Gastroesophageal sphincter (tissue), 4 donors: ENCODE results near the gene SNAPC1. TPM values are rescaled to one million over a fixed set of nuclear protein-coding genes. Genes with fewer than 3 reads are reported as not detected.
A peak's percentile ranks its signal among the peaks of the same experiment; 100 is the strongest.

Experiments used
- ATAC-seq: fragments of 150-250 bp; one replicate; pipeline ENCODE4 v1.9.1; 2016; ENCODE audit warnings: mild to moderate bottlenecking, moderate library complexity
- H3K27ac ChIP-seq, 4 donors: fragments of 200-600 bp; sonication (generic) in 3 of 4; 1 replicate in 3 of 4; 2 replicates in 1 of 4; pipeline ENCODE4 v1.5.1; 2016 to 2019
- H3K27me3 ChIP-seq: fragments of 200-600 bp; sonication (generic); one replicate; pipeline ENCODE4 v1.5.1; 2019
- H3K36me3 ChIP-seq, 2 donors: fragments of 200-600 bp; sonication (generic); one replicate each; pipeline ENCODE4 v1.5.1; 2019; ENCODE audit warnings: control low read depth in 1 of 2
- H3K4me1 ChIP-seq, 3 donors: fragments of 200-600 bp; sonication (generic); 1 replicate in 2 of 3; 2 replicates in 1 of 3; pipeline ENCODE4 v1.5.1; 2016 to 2019; ENCODE audit warnings: control low read depth in 2 of 3
- H3K4me3 ChIP-seq, 2 donors: fragments of 200-600 bp; sonication (generic); one replicate each; pipeline ENCODE4 v1.5.1; 2019; ENCODE audit warnings: mild to moderate bottlenecking in 1 of 2, moderate library complexity in 1 of 2
- H3K9me3 ChIP-seq, 3 donors: fragments of 200-600 bp; sonication (generic); one replicate each; pipeline ENCODE4 v1.5.1; 2017 to 2019; ENCODE audit warnings: control low read depth in 2 of 3
- EP300 ChIP-seq: sonication (generic); formaldehyde crosslinking; IDR thresholded peaks from one replicate; pipeline ENCODE4 v1.6.1; 2017; ENCODE audit warnings: antibody characterized with exemption, mild to moderate bottlenecking
- POLR2A ChIP-seq, 2 donors: fragments of 450-650 bp; IDR thresholded peaks; one replicate each; pipeline ENCODE4 v1.6.1; 2017; ENCODE audit warnings: antibody characterized with exemption in 2 of 2, mild to moderate bottlenecking in 2 of 2, moderate library complexity in 1 of 2
- POLR2AphosphoS5 ChIP-seq: sonication (generic); formaldehyde crosslinking; IDR thresholded peaks from one replicate; pipeline ENCODE4 v1.6.1; 2017; ENCODE audit warnings: antibody characterized with exemption
- WGBS, 2 donors: methylation state at CpG; one replicate each; pipeline ENCODE4 v1.1.5; 2018; ENCODE audit warnings: low coverage in 1 of 2; 5-methylcytosine and 5-hydroxymethylcytosine counted together
- total RNA-seq, 4 donors: library from RNA; depleted of rRNA; stranded (reverse); fragments of >200 nt; gene quantifications; one replicate each; pipeline ENCODE4 v1.1.0, GENCODE V29; 2016
- TF ChIP-seq, protein P1 (sequence below), 4 experiments: fragments of 200-600 bp in 2 of 4; fragments of 450-650 bp in 2 of 4; sonication (generic) in 1 of 4; IDR thresholded peaks; one replicate each; pipeline ENCODE4 v1.5.1; 2017 to 2019; ENCODE audit warnings: antibody characterized with exemption in 4 of 4, mild to moderate bottlenecking in 2 of 4, moderate library complexity in 2 of 4

SNAPC1 gene
- total RNA-seq, 4 donors from 2014 or later = 5.4 to 8.7 (median 6.7) TPM

DNA sequence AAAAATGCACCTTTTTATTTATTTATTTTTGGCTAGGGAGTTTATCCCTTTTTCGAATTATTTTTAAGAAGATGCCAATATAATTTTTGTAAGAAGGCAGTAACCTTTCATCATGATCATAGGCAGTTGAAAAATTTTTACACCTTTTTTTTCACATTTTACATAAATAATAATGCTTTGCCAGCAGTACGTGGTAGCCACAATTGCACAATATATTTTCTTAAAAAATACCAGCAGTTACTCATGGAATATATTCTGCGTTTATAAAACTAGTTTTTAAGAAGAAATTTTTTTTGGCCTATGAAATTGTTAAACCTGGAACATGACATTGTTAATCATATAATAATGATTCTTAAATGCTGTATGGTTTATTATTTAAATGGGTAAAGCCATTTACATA lies 14.9 kb upstream of the SNAPC1 start:
- no peaks in the 10 kb centered on the region for H3K9me3 ChIP-seq
- peak overlapping the region in 2 of 4 donors; percentile 37 to 39 for H3K27ac ChIP-seq
- no peak for ATAC-seq
- 75 to 81% methylated on average over 3 of the region's 3 CpGs for WGBS, 2 donors
- no peak overlapping the region for H3K4me3 ChIP-seq
- H3K4me1 ChIP-seq = peaks cover 3 to 47% (median 7%) of the 10 kb centered on the region in 3 donors
- peaks cover 0 to 56% of the 10 kb centered on the region in 2 donors for H3K36me3 ChIP-seq
- TF ChIP-seq POLR2A (IDR thresholded peaks at IDR 0.05) = no peak
- TF ChIP-seq POLR2AphosphoS5 = no peak
- TF ChIP-seq, protein P1, sequence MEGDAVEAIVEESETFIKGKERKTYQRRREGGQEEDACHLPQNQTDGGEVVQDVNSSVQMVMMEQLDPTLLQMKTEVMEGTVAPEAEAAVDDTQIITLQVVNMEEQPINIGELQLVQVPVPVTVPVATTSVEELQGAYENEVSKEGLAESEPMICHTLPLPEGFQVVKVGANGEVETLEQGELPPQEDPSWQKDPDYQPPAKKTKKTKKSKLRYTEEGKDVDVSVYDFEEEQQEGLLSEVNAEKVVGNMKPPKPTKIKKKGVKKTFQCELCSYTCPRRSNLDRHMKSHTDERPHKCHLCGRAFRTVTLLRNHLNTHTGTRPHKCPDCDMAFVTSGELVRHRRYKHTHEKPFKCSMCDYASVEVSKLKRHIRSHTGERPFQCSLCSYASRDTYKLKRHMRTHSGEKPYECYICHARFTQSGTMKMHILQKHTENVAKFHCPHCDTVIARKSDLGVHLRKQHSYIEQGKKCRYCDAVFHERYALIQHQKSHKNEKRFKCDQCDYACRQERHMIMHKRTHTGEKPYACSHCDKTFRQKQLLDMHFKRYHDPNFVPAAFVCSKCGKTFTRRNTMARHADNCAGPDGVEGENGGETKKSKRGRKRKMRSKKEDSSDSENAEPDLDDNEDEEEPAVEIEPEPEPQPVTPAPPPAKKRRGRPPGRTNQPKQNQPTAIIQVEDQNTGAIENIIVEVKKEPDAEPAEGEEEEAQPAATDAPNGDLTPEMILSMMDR (IDR thresholded peaks at IDR 0.05) = no peak
- TF ChIP-seq EP300 = no peak
- H3K27me3 ChIP-seq = no peaks in the 10 kb centered on the region

DNA sequence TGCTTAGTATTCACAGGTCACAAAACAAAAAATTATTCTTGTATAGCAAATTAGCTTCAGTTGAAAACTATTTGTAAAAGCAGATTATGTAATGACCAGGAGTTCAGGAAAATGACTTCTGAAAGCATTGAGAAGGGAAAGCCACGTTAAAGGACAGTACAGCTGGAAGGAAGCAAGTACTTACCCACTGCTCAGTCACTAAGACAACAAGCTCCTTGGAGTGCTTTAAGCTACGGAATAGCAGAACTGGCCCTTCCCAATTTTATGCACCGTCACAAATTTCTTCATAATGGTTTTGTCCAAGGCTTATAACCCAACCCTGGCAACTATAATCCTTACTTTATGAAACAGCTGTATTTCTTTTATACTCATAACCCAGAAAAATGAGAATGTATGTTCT lies 13.0 kb upstream of the SNAPC1 start:
- Histone ChIP-seq H3K27ac (peak overlapping the region in 1 of 4 donors; percentile 32), H3K36me3 (peaks cover 0 to 38% of the 10 kb centered on the region in 2 donors), H3K27me3 (no peaks in the 10 kb centered on the region), H3K9me3 (no peaks in the 10 kb centered on the region), H3K4me1 (peaks cover 3 to 48% (median 7%) of the 10 kb centered on the region in 3 donors), H3K4me3 (no peak overlapping the region)
- TF ChIP-seq POLR2A (IDR thresholded peaks at IDR 0.05) = no peak
- TF ChIP-seq, protein P1 (IDR thresholded peaks at IDR 0.05) = no peak
- no peak for TF ChIP-seq POLR2AphosphoS5
- no peak for TF ChIP-seq EP300
- WGBS, 2 donors = 50 to 54% methylated on average over 3 of the region's 3 CpGs
- no peak for ATAC-seq

- Histone ChIP-seq H3K36me3 (peaks cover 0 to 32% of the 10 kb centered on the region in 2 donors), H3K27ac (no peak overlapping the region), H3K27me3 (no peaks in the 10 kb centered on the region), H3K4me1 (peaks cover 3 to 48% (median 7%) of the 10 kb centered on the region in 3 donors), H3K9me3 (no peaks in the 10 kb centered on the region), H3K4me3 (no peak overlapping the region)
- 69 to 71% methylated on average over 3 of the region's 3 CpGs for WGBS, 2 donors
- TF ChIP-seq, protein P1 (IDR thresholded peaks at IDR 0.05) = no peak
- TF ChIP-seq POLR2AphosphoS5 = peak; percentile 2
- ATAC-seq = no peak
These were observed 12.4 kb upstream of the SNAPC1 start for GRCh38 chr14:61749867-61750266.

DNA sequence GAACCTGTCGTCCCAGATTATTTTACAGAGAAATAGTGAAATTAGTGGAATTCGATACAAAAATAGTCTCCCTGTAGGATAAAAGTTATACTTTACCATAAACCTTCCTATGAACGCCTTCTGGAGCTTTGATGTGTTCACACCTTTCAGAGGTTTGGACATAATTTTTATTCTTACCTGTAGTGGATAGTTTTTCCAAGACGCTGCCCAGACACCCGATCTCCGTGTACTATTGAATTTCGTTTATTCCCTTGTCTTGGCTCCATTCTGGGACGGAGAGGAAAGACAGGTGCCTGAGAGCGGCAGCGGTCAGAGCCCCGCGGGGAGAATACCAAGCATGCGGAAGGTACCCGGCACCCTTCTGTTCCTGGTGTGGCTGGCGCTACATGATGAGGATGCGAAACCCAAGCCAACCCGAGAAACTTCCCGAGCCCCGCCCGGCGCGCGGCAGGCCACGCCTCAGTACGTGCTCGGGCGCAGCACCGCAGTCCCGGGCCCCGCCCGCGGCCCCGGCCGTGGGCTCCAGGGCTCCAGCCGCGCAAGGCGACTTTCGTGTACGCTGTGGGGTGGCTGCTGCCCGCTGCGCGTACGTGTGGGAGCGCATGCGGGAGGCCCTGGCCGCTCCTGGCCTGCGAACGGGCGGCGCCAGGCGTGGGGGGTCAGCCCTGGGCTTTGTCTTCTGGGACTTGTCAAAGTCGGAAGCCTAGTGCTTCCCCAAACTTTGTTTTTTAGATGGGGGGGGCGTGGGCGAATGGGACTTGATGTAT lies 11.3 kb upstream of the SNAPC1 start:
- Histone ChIP-seq H3K27ac (peak overlapping the region; percentile 82 to 99 (median 91)), H3K4me3 (peak overlapping the region; percentile 58 to 98), H3K4me1 (peaks cover 3 to 48% (median 7%) of the 10 kb centered on the region in 3 donors), H3K36me3 (peaks cover 0 to 21% of the 10 kb centered on the region in 2 donors), H3K27me3 (no peaks in the 10 kb centered on the region), H3K9me3 (no peaks in the 10 kb centered on the region)
- 3 to 11% methylated on average over 4 to 17 of the region's 54 CpGs for WGBS, 2 donors
- peak; percentile 98 for ATAC-seq
- TF ChIP-seq POLR2AphosphoS5 = peak; percentile 80
- TF ChIP-seq, protein P1 (IDR thresholded peaks at IDR 0.05) = no peak
- TF ChIP-seq EP300 = no peak
- peak; percentile 80 to 88 for TF ChIP-seq POLR2A (IDR thresholded peaks at IDR 0.05)
